Right lung (tissue), 5 donors: ENCODE measurements around the gene INPP5D. TPM values are rescaled to one million over a fixed set of nuclear protein-coding genes. Genes with fewer than 3 reads are reported as not detected.

Source experiments
- DNase-seq, 2 donors: peaks; one replicate each; pipeline ENCODE4 v3.0.0-alpha.2; 2013
- polyA plus RNA-seq, 5 donors: library from polyadenylated mRNA; unstranded; fragments of 120-200 nt; gene quantifications; one replicate each; pipeline versions ENCODE4 v1.2.1 to v1.2.3, GENCODE V29; 2013; ENCODE audit warnings: inconsistent platforms in 1 of 5, low replicate concordance in 1 of 5; ENCODE audit not compliant: insufficient read length in 5 of 5, insufficient read depth in 1 of 5

Gene INPP5D
- polyA plus RNA-seq, 5 donors: 8.4 to 14.6 (median 12.8) TPM

GRCh38 chr2:233234264-233234663 is 174.1 kb downstream of the INPP5D start:
- no peak for DNase-seq

- DNase-seq: no peak
Measured at GRCh38 chr2:233234996-233235395, 174.9 kb downstream of the INPP5D start.

- no peak for DNase-seq
Measured at GRCh38 chr2:233235977-233236376, 175.8 kb downstream of the INPP5D start.

- no peak for DNase-seq
Measured at GRCh38 chr2:233236820-233237589, 176.9 kb downstream of the INPP5D start.

- DNase-seq: no peak
Measured at GRCh38 chr2:233240897-233241296, 180.8 kb downstream of the INPP5D start.

GRCh38 chr2:233241803-233242202 is 181.7 kb downstream of the INPP5D start:
- DNase-seq: no peak

- no peak for DNase-seq
Measured at GRCh38 chr2:233242231-233242927, 182.2 kb downstream of the INPP5D start.

GRCh38 chr2:233243348-233243747 is 183.2 kb downstream of the INPP5D start:
- DNase-seq: no peak

- no peak for DNase-seq
Measured at GRCh38 chr2:233244818-233245217, 184.7 kb downstream of the INPP5D start.

- DNase-seq: no peak
Measured at GRCh38 chr2:233245406-233245805, 185.3 kb downstream of the INPP5D start.

- no peak for DNase-seq
Measured at GRCh38 chr2:233247116-233247515, 187.0 kb downstream of the INPP5D start.

GRCh38 chr2:233247744-233248143 is 187.6 kb downstream of the INPP5D start:
- DNase-seq: no peak

- no peak for DNase-seq
Measured at GRCh38 chr2:233248999-233249398, 188.9 kb downstream of the INPP5D start.

GRCh38 chr2:233250568-233250967 is 190.4 kb downstream of the INPP5D start:
- no peak for DNase-seq

- DNase-seq: no peak
Measured at GRCh38 chr2:233250985-233251305, 190.8 kb downstream of the INPP5D start.

GRCh38 chr2:233251306-233252116 is 191.4 kb downstream of the INPP5D start, which contains the start of gene ATG16L1:
TSS of gene ATG16L1 (plus strand) at chr2:233251673. CDS start at chr2:233251828, 155 bp downstream.
- peak; percentile 94 to 95 for DNase-seq

GRCh38 chr2:233252227-233252626 is 192.1 kb downstream of the INPP5D start:
- DNase-seq: no peak

- DNase-seq: no peak
Measured at GRCh38 chr2:233255151-233255550, 195.0 kb downstream of the INPP5D start.

GRCh38 chr2:233256048-233256447 is 195.9 kb downstream of the INPP5D start:
- no peak for DNase-seq
